Body of pancreas (tissue), 4 donors: ENCODE data around the gene DENND5B. TPM values are rescaled to one million over a fixed set of nuclear protein-coding genes. Genes with fewer than 3 reads are reported as not detected.

Experiments
- ATAC-seq: fragments of 150-250 bp; one replicate; pipeline ENCODE4 v1.9.1; 2016
- DNase-seq, 4 donors: peaks; one replicate each; pipeline ENCODE4 v3.0.0-alpha.2; 2019
- H3K27ac ChIP-seq, 4 donors: fragments of 200-600 bp; sonication (generic); 1 replicate in 3 of 4; 2 replicates in 1 of 4; pipeline versions ENCODE4 v1.5.1 to v1.6.1; 2016 to 2019; ENCODE audit warnings: mild to moderate bottlenecking in 1 of 4, mixed read lengths in 1 of 4, moderate library complexity in 1 of 4
- H3K27me3 ChIP-seq, 2 donors: fragments of 200-600 bp; sonication (generic); one replicate each; pipeline ENCODE4 v1.6.0; 2016; ENCODE audit warnings: mild to moderate bottlenecking in 1 of 2
- H3K36me3 ChIP-seq, 2 donors: fragments of 200-600 bp; sonication (generic); replicated peaks in 1 of 2; 2 replicates each; pipeline ENCODE4 v1.5.1; 2016; ENCODE audit warnings: low read depth in 2 of 2; ENCODE audit not compliant: insufficient read depth in 1 of 2
- H3K4me1 ChIP-seq: fragments of 200-600 bp; sonication (generic); one replicate; pipeline ENCODE4 v1.6.0; 2016
- H3K4me3 ChIP-seq, 2 donors: fragments of 200-600 bp; sonication (generic); 1 replicate in 1 of 2; 2 replicates in 1 of 2; pipeline ENCODE4 v1.5.1; 2016 to 2019
- H3K9me3 ChIP-seq, 3 donors: fragments of 200-600 bp; sonication (generic); 1 replicate in 2 of 3; 2 replicates in 1 of 3; pipeline ENCODE4 v1.5.1; 2016
- POLR2A ChIP-seq, 3 donors: fragments of 450-650 bp; IDR thresholded peaks; one replicate each; pipeline ENCODE4 v1.6.1; 2016; ENCODE audit warnings: antibody characterized with exemption in 3 of 3, mild to moderate bottlenecking in 2 of 3
- WGBS, 2 donors: methylation state at CpG; one replicate each; pipeline ENCODE4 v1.1.5; 2017; 5-methylcytosine and 5-hydroxymethylcytosine counted together
- intact Hi-C: fragments of 100-400 bp; cut with DNase I; formaldehyde crosslinking; loops from one replicate; pipeline ENCODE4 v1.15.1; 2023
- total RNA-seq, 2 donors: library from RNA; depleted of rRNA; stranded (reverse); fragments of >200 nt; gene quantifications; one replicate each; pipeline ENCODE4 v1.1.0, GENCODE V29; 2016
- TF ChIP-seq, protein P1 (sequence below), 7 experiments: fragments of 450-650 bp in 4 of 7; fragments of 200-600 bp in 3 of 7; sonication (generic) in 3 of 7; IDR thresholded peaks; one replicate each; pipeline ENCODE4 v1.5.1; 2016 to 2019; ENCODE audit warnings: antibody characterized with exemption in 7 of 7

The DENND5B gene
- total RNA-seq, 2 donors from 2014 or later, result 8.8 to 32.0 TPM

DNA sequence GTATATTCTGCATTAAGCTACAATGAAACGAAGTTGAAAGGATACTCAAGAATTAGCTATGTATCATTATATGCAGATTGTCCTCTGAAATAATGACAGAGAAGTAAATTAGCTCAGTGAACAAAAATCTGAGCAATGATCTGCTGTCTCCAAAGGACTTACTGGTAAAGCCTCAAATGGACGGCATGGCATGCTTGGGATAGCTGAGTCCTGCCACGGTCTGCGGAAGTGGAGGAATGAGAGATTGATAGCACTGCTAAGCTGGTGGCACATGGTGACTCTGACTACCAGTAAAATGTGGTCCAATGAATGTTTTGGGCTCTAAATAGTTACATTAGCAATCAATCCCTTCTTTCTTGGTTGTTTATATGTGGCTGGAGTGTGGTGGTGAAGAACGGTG is 3.7 kb upstream of the DENND5B start:
- no peak overlapping the region for H3K27ac ChIP-seq

DNA sequence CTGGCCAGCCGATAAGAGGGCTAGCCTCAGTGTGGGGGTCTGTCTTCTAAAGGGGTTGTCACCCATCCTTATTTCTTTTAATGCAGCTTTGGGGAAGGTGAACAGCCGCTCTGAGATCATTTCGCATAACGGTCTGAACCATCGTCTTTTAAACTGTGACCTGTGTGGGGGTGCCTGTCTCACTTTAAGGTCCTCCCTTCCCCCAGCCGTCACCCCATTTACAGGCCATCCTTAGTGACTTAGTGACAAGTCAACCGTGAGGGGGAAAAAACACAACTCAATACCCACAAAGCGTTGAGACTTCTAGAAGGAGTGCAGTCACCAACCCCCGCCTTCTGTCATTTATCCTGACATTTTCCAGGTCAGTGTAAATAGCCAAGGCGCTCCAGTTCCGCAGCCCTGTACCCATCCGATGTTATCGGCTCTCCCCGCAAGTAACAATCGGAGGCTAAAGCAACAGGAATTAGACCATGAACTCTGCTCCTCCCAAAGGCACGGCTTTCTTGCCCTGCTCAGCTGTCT is 505 bp upstream of the DENND5B start:
- intact Hi-C loops, result no loop called here
- peaks cover 25% of the 10 kb centered on the region for H3K4me1 ChIP-seq
- peak overlapping the region; percentile 72 to 98 (median 96) for H3K27ac ChIP-seq
- H3K4me3 ChIP-seq, result peak overlapping the region; percentile 23 to 32
- no peaks in the 10 kb centered on the region for H3K27me3 ChIP-seq
- DNase-seq, result peak; percentile 18 to 33 (median 22)
- TF ChIP-seq POLR2A (IDR thresholded peaks at IDR 0.05), result no peak
- TF ChIP-seq, protein P1, sequence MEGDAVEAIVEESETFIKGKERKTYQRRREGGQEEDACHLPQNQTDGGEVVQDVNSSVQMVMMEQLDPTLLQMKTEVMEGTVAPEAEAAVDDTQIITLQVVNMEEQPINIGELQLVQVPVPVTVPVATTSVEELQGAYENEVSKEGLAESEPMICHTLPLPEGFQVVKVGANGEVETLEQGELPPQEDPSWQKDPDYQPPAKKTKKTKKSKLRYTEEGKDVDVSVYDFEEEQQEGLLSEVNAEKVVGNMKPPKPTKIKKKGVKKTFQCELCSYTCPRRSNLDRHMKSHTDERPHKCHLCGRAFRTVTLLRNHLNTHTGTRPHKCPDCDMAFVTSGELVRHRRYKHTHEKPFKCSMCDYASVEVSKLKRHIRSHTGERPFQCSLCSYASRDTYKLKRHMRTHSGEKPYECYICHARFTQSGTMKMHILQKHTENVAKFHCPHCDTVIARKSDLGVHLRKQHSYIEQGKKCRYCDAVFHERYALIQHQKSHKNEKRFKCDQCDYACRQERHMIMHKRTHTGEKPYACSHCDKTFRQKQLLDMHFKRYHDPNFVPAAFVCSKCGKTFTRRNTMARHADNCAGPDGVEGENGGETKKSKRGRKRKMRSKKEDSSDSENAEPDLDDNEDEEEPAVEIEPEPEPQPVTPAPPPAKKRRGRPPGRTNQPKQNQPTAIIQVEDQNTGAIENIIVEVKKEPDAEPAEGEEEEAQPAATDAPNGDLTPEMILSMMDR (IDR thresholded peaks at IDR 0.05), result no peak
- no peak for ATAC-seq
- 0 to 1% methylated on average over 11 to 16 of the region's 16 CpGs for WGBS, 2 donors
- H3K36me3 ChIP-seq, result no peaks in the 10 kb centered on the region
- H3K9me3 ChIP-seq, result no peaks in the 10 kb centered on the region

More for the DNA sequence above, 3.7 kb upstream of the DENND5B start:
- no peaks in the 10 kb centered on the region for H3K27me3 ChIP-seq
- TF ChIP-seq, protein P1 (IDR thresholded peaks at IDR 0.05), result no peak
- TF ChIP-seq POLR2A (IDR thresholded peaks at IDR 0.05), result no peak
- DNase-seq (no peak), ATAC-seq (no peak)
- no peaks in the 10 kb centered on the region for H3K36me3 ChIP-seq
- no peak overlapping the region for H3K4me3 ChIP-seq
- intact Hi-C loops, result no loop called here
- WGBS, 2 donors, result 63 to 74% methylated on average over 5 of the region's 5 CpGs
- no peaks in the 10 kb centered on the region for H3K9me3 ChIP-seq
- H3K4me1 ChIP-seq, result peaks cover 5% of the 10 kb centered on the region

DNA sequence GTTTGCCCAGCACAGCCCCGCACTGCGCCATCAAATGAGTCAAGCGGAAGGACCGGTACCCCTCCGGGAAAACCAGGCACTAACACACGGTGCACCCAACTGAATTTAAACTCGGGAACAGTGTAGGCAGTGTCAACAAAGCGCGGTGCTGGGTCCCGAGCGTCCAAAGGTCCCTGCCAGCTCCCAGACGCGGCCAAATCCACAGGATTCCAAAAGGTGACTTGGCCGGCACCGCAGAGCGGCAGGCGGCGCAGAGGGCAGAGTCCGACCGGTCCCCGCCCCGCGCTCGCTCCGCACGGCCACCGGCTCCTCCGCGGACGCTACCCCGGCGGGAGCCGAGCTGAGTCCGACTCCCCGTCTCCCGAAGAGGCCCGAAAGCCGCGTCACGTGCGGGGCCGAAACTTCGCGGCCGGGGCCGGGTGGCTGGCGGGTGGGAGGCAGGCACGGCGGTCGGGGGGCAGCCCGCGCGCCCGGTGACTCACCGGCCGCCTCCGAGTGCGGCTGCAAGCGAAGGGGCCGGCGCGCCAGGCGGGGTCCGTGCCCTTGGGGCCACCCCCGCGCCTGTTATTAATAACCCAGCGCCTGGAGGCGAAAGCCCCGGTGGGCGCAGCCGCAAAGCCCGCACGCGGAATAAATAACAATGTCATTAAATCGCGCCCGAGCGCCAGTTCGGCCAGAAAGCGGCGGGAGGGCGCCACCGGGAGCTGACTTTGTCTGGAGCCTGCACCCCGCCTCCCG is 863 bp downstream of the DENND5B start:
- TF ChIP-seq, protein P1 (IDR thresholded peaks at IDR 0.05), result peak in 1 of 7 experiments; percentile 1
- peak; percentile 46 to 75 (median 68) for TF ChIP-seq POLR2A (IDR thresholded peaks at IDR 0.05)
- no peaks in the 10 kb centered on the region for H3K36me3 ChIP-seq
- DNase-seq (peak; percentile 79 to 86 (median 80)), ATAC-seq (peak; percentile 76)
- peaks cover 32% of the 10 kb centered on the region for H3K4me1 ChIP-seq
- intact Hi-C loops, result no loop called here
- H3K27ac ChIP-seq, result peak overlapping the region; percentile 72 to 98 (median 96)
- H3K4me3 ChIP-seq, result peak overlapping the region; percentile 30 to 89
- no peaks in the 10 kb centered on the region for H3K27me3 ChIP-seq
- 0% methylated on average over 4 to 83 of the region's 85 CpGs for WGBS, 2 donors
- H3K9me3 ChIP-seq, result no peaks in the 10 kb centered on the region

DNA sequence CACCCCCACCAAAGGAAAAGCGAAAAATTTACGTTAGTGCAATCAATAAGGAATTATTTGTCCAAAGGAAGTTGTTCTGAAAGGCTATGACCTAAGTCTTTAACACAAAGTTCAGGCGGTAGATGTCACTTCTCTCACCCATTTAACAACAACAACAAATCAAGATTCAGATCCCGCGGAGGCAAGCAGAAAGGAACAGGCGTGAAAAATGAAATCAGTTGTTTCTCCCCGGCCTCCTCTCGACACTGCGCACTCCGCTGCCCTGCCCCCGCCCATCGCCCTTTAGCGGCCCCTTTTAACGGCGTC is 1.4 kb downstream of the DENND5B start:
- Histone ChIP-seq H3K4me1 (peaks cover 32% of the 10 kb centered on the region), H3K4me3 (peak overlapping the region; percentile 30 to 89), H3K27ac (peak overlapping the region; percentile 72 to 98 (median 96)), H3K36me3 (no peaks in the 10 kb centered on the region), H3K9me3 (no peaks in the 10 kb centered on the region), H3K27me3 (no peaks in the 10 kb centered on the region)
- WGBS, 2 donors, result 1% methylated on average over 15 of the region's 15 CpGs
- intact Hi-C loops, result no loop called here
- DNase-seq (no peak), ATAC-seq (no peak)
- no peak for TF ChIP-seq POLR2A (IDR thresholded peaks at IDR 0.05)

DNA sequence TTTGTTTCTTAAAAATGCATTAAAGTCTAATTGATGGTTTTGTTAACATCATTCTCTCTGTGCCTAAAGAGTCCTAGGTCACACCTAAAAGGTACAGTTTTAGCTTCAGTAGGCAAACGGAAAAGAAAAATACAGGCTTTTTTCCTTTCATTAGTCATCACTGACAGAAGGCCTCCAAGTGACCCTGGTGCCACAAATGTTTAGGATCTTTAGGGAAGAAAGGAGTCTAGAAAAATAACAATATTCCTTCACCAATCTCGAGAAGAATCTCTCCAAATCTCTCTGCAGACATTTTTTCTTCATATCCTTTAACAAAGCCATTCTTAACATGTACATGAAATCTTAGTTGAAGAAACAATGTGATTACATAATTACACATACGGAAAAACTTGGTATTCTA is 2.0 kb downstream of the DENND5B start:
- H3K36me3 ChIP-seq, result no peaks in the 10 kb centered on the region
- no peaks in the 10 kb centered on the region for H3K27me3 ChIP-seq
- TF ChIP-seq, protein P1 (IDR thresholded peaks at IDR 0.05), result no peak
- no peak for TF ChIP-seq POLR2A (IDR thresholded peaks at IDR 0.05)
- H3K4me1 ChIP-seq, result peaks cover 32% of the 10 kb centered on the region
- intact Hi-C loops, result no loop called here
- no peaks in the 10 kb centered on the region for H3K9me3 ChIP-seq
- DNase-seq (no peak), ATAC-seq (no peak)
- peak overlapping the region in 3 of 4 donors; percentile 96 to 98 (median 96) for H3K27ac ChIP-seq
- 15 to 16% methylated on average over 3 of the region's 3 CpGs for WGBS, 2 donors
- no peak overlapping the region for H3K4me3 ChIP-seq
